ENCODE measurements around the gene MYL11. TPM values are rescaled to one million over a fixed set of nuclear protein-coding genes. Genes with fewer than 3 reads are reported as not detected.

The MYL11 gene
- total RNA-seq, 1 donor, result 2.1 TPM

DNA sequence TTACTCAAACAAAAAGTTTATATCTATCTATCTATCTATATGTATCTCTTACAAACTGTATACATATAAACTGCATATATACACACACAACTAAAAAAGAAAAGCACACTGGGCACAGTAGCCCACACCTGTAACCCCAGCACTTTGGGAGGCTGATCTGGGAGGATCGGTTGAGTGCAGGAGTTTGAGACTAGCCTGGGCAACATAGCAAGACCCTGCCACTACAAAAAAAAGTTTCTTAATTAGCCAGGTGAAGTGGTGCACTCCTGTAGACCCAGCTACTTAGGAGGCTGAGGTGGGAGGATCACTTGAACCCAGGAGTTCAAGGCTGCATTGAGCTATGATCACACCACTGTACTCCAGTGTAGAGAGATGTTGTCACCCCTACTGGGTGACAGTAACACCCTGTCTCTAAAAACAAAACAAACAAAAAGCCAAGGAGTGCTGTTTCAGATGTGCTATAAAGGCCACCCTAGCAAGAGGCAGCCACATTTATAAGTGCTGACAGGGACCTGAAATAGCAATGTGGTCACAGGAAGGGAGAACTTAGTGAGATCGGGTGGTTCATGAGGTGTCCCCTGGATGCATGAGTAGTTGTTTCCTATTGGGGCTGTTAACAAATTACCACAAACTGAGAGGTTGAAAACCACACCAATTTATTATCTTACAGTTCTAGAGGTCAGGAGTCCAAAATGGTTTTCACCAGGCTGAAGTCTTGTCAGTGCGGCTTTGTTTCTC, 24.3 kb upstream of the MYL11 start:
- no peaks in the 10 kb centered on the region for H3K27me3 ChIP-seq (ENCODE audit: insufficient read depth, low read length)
- no peaks in the 10 kb centered on the region for H3K9me3 ChIP-seq (ENCODE audit: low read depth, low read length)
- H3K4me3 ChIP-seq (ENCODE audit: low read length), result no peak overlapping the region
- H3K4me1 ChIP-seq (ENCODE audit: insufficient read depth, low read length), result peaks cover 37% of the 10 kb centered on the region

DNA sequence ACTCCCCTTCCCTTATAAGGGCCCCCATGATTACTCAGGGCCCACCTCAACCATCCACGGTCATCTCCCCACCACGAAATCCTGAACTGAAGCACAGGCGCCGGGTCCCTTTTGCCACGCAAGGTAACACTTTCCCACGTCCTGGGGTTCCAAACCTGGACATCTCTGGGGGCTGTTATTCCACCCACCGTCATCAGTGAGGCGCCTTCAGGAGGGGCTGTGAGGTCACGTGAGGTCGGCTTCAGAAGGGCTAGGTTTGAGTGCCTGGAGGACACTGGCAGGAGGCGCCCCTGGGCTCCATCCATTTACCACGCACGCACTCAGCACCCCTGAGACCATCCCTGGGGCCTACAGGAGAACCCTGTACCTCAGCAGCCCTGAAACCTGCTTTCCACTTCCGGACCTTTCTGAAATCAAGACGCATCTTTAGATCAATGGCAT, 23.6 kb upstream of the MYL11 start:
- H3K4me1 ChIP-seq (ENCODE audit: insufficient read depth, low read length), result peaks cover 44% of the 10 kb centered on the region
- H3K9me3 ChIP-seq (ENCODE audit: low read depth, low read length), result no peaks in the 10 kb centered on the region
- H3K4me3 ChIP-seq (ENCODE audit: low read length), result no peak overlapping the region
- H3K27me3 ChIP-seq (ENCODE audit: insufficient read depth, low read length), result no peaks in the 10 kb centered on the region

DNA sequence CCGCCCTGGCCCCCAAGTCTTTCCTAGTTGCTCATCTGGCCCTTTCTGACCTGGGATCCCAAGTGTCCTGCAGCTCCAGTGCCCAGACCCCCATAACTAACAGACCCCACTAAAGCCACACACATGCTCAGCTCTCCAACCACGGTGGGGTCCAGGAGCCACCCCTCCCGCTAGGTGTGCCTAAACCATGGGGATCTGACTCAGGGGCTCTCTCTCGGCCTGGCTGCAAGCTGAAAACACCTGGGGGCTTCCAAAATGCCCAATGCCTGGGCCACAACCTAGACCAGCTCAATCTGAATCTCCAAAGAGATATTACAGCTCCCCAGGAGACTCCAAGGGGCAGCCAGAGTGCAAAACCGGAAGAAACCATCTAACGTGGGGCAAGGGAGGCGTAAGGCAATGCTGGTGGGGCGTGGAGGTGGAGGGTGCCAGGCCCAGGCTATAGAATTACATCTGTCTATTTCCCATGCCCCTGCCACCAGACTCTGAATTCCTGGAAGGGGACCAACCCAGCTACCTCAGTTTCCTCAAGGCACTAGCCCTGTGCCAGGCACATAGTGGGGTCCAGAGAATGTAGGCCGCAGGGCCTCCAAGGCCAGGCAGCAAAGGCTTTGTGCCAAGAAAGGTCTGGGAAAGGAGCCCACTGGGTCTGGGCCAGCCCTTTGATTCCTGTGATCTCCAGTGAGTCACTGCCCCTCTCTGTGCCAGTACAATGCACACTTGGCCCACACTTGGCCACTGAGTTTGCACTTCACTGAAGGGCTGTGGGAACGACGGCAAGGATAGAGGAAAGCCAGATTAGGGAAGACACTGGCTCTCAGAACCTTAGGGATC, 22.8 kb upstream of the MYL11 start:
- Histone ChIP-seq H3K9me3 (ENCODE audit: low read depth, low read length) (no peaks in the 10 kb centered on the region), H3K4me3 (ENCODE audit: low read length) (no peak overlapping the region), H3K27me3 (ENCODE audit: insufficient read depth, low read length) (no peaks in the 10 kb centered on the region), H3K4me1 (ENCODE audit: insufficient read depth, low read length) (peaks cover 52% of the 10 kb centered on the region)

DNA sequence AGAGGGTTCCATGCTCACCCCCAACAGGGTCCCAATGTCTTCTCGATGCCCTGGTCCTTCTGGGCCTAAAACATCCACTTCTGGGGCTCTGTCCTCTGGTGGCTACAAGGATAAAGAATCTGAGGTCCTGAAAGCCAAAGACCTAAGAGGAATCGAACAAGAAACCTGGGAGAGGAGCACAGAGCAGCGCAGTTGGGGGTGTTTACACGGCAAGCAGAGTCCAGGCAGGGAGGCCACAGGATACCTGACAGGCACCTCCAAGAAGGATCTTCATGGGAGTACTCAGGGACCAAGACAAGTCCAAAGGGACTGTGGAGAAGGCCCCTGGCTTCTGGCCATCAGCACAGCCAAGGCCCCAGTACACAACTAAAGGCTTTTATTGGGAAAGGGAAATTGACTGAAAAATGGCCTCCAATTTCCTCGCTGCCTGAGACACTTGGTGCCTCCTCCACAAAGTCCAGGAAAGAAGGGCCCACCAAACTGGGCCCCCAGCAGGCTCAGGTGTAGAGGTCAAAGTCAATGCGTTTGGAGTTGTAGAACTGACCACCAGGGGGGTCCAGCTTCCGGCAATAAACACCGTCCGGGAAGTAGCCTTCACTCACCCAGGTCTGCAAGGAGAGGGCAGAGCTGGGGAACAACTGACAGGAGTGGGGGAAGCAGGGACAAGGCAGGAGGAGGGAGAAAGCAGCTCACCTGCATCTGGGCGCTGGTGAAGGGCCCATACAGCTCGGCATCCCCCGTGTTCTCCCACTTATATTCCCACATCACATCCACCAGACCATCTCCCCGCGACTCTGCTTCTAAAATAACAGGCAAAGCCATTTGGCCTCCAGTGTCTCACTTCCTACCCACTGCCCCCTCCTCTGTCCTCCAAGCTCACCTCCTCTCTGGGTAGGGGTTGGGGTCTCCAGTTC, 21.9 kb upstream of the MYL11 start:
- Histone ChIP-seq H3K4me1 (ENCODE audit: insufficient read depth, low read length) (peaks cover 52% of the 10 kb centered on the region), H3K27me3 (ENCODE audit: insufficient read depth, low read length) (no peaks in the 10 kb centered on the region), H3K4me3 (ENCODE audit: low read length) (no peak overlapping the region), H3K9me3 (ENCODE audit: low read depth, low read length) (no peaks in the 10 kb centered on the region)

DNA sequence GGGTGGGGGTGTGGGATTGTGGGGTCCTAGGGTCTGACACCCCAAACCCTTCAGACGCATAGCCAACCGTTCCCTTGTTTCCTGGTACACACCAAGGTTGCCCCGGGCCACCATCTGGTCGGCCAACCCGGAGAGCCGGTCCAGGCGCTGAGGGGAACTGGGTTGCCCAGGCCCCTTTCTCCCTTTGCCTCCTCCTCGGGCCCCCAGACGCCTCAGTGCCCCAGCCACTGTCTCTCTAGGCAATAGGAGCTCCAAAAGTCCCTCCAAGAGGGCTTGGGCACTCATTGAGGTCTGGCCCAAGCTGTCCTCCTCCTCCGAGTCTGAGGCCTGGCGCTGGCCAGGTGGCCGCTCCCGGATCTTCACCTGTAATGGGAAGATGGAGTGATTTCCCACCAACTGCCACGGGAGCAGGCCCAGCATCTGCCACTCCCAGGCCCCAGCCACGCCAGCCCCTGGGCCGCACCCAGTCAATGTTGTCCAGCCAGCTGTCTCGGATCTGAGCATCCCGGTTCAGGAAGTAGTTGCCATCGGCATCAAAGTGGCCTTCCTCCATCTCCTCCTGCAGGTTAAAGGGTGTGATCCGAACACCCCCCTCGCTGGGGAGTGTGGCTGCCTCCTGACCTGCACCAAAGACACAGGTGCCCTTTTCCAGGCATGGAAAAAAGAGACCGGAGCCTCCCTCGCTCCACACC, 21.0 kb upstream of the MYL11 start:
- Histone ChIP-seq H3K9me3 (ENCODE audit: low read depth, low read length) (no peaks in the 10 kb centered on the region), H3K27me3 (ENCODE audit: insufficient read depth, low read length) (no peaks in the 10 kb centered on the region), H3K4me3 (ENCODE audit: low read length) (no peak overlapping the region), H3K4me1 (ENCODE audit: insufficient read depth, low read length) (peaks cover 52% of the 10 kb centered on the region)

DNA sequence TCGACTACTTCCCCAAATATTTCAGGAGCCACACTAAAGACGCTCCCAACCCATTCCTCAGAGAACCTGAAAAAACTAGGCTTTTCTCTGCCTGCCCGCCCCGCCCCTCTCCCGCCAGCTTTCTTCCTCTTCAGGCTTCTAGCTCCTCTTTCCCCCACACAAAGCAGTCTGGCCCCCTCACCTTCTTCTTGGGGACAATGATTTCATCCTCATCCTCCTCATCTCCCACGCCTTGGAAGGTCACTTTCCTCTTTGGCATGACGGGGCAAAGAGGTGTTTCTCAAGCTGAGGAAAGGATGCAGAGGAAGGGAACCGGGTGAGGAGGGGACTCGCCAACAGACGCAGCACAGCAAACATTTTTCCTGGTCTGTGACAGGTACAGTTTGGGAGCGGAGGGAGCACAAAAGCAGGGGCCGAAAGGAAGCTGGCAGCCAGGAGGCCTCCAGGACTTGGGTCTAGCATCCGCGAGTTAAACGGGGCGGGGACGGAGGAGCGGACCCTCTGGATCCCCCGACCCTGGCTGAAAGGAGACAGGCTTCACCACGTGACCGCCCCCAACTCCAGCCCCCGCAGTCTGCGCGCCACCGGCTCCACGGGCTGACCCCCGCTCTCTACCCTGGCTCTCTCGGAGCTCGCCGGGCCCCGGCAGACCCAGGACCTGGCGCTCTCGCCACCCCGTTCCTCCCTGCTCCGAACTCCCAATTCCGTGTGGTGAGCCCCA, 20.0 kb upstream of the MYL11 start:
- Histone ChIP-seq H3K4me1 (ENCODE audit: insufficient read depth, low read length) (peaks cover 47% of the 10 kb centered on the region), H3K4me3 (ENCODE audit: low read length) (peak overlapping the region; percentile 90), H3K9me3 (ENCODE audit: low read depth, low read length) (no peaks in the 10 kb centered on the region), H3K27me3 (ENCODE audit: insufficient read depth, low read length) (no peaks in the 10 kb centered on the region)

DNA sequence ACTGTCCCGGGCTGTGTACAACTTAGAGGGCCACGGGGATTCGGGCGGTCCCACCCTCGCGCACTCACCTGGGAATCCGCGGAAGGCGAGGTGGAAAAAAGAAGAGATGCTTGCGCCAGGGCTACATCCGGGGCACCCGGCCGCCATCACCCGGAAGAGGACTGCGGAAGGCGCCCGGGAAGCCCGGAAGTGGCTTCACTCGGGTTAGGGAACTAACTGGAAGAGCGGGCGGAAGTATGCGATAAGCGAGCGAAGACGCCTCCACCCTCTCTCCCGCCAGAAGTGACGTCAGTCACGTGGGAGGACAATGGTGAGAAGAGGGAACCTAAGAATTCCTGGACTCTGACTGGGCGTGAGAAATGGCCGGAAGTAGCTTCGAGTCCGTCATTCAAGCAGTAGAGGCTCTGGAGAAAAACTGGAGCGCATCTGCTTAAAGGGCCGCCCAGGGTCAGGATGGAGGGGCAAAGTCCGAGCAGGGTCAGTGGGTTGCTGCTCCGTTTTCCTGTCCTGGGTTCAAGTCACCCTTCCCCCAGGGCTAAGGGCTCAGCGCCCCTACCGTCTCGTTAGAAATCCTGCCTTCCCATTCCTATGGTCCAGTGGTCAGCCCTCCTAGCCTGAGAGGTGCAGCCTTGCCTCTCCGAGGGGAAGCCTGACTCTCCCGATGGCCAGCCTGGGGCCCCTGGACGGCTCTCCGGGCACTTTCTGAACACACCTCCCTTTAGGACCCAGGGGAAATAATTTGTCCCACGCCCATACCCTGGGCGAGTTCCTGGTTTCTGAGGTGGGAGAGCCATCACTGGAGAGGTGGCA, 19.3 kb upstream of the MYL11 start, which contains the start of gene CD2BP2:
TSS of gene CD2BP2 (minus strand) at position 165 of the 810 bp plus-strand sequence. CDS start 627 bp downstream, outside the sequence.
- Histone ChIP-seq H3K27me3 (ENCODE audit: insufficient read depth, low read length) (no peaks in the 10 kb centered on the region), H3K9me3 (ENCODE audit: low read depth, low read length) (no peaks in the 10 kb centered on the region), H3K4me3 (ENCODE audit: low read length) (peak within 1 kb of the TSS; percentile 90), H3K4me1 (ENCODE audit: insufficient read depth, low read length) (peaks cover 41% of the 10 kb centered on the region)

DNA sequence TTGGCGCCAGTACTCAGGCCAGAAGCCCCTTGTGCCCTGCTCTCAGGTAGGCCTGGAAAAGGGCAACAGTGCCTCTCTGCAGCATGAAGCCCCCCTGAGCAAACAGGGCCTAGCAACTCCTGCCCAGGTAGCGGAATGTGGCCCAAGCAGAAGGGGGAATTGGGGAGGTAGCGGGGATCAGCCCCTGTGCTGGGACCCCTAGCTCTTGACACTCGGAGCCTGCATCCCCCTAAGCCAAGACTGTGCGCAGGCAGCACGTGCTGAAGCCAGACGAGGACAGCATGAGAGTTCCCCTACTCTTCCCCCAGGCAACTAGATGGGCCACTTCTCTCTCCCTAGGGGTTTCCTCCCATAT, 18.7 kb upstream of the MYL11 start:
- H3K27me3 ChIP-seq (ENCODE audit: insufficient read depth, low read length), result no peaks in the 10 kb centered on the region
- peak overlapping the region; percentile 90 for H3K4me3 ChIP-seq (ENCODE audit: low read length)
- H3K4me1 ChIP-seq (ENCODE audit: insufficient read depth, low read length), result peaks cover 35% of the 10 kb centered on the region
- H3K9me3 ChIP-seq (ENCODE audit: low read depth, low read length), result no peaks in the 10 kb centered on the region

DNA sequence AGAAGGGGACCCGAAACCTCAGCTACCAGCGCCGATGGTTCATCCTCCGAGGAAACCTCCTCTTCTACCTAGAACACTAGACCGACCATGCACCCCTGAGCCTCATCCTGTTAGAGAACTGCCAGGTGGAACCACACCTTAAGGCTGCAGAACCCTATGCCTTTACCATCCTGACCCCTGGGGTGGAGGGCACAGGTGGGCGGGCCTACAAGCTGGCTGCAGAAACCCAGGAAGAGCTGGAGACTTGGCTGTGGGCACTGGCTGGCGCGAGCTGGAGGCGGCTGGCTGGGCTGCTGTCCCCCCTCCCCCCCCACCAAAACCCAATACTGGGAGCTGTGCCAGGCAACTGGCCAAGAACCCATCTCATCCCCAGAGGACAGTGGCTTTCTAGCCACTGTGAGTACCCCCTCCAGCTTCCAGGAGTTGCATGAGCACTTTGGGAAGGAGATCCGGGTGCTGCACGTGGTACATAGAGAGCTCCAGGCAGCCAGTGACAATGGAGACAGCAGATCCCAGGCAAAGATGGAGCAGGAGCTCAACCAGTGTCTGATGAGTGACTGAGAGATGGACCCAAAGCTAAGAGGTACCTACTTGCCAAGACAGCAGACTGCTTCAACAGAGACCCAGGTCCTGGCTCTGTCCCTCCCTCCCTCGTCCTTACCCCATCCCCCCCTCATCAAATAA, 18.1 kb upstream of the MYL11 start:
- H3K4me3 ChIP-seq (ENCODE audit: low read length), result no peak overlapping the region
- H3K4me1 ChIP-seq (ENCODE audit: insufficient read depth, low read length), result peaks cover 29% of the 10 kb centered on the region
- H3K9me3 ChIP-seq (ENCODE audit: low read depth, low read length), result no peaks in the 10 kb centered on the region
- H3K27me3 ChIP-seq (ENCODE audit: insufficient read depth, low read length), result no peaks in the 10 kb centered on the region

DNA sequence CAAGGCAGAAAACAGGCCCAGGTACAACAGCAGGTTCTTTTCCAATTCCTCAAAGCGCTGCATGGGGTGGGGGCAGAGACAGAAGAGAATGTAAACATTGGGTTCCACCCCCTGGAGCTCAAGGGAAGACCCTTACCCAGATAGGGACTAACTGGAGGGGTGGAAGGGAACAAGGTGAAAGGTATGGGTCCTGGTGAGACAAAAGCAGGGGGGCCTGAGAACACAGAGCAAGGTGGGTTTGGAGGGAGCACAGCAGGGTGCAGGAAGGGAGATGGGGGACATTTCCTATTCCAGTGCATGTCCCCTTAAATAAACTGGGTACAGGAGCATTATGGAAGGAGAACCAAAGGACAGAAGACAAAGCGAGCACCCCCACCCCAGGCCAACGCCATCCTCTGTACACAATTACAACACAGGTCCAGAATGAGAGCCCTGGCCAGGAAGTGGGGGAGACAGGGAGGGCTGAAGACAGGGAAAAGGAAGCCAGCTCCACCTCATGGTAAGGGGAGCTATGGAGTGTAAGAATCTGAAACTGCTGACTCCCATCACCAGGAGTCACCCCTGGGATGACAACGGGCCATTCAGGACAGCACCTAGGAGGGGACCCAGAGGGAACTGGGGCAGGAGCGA, 17.4 kb upstream of the MYL11 start:
- Histone ChIP-seq H3K9me3 (ENCODE audit: low read depth, low read length) (no peaks in the 10 kb centered on the region), H3K4me1 (ENCODE audit: insufficient read depth, low read length) (peaks cover 29% of the 10 kb centered on the region), H3K27me3 (ENCODE audit: insufficient read depth, low read length) (no peaks in the 10 kb centered on the region), H3K4me3 (ENCODE audit: low read length) (no peak overlapping the region)

DNA sequence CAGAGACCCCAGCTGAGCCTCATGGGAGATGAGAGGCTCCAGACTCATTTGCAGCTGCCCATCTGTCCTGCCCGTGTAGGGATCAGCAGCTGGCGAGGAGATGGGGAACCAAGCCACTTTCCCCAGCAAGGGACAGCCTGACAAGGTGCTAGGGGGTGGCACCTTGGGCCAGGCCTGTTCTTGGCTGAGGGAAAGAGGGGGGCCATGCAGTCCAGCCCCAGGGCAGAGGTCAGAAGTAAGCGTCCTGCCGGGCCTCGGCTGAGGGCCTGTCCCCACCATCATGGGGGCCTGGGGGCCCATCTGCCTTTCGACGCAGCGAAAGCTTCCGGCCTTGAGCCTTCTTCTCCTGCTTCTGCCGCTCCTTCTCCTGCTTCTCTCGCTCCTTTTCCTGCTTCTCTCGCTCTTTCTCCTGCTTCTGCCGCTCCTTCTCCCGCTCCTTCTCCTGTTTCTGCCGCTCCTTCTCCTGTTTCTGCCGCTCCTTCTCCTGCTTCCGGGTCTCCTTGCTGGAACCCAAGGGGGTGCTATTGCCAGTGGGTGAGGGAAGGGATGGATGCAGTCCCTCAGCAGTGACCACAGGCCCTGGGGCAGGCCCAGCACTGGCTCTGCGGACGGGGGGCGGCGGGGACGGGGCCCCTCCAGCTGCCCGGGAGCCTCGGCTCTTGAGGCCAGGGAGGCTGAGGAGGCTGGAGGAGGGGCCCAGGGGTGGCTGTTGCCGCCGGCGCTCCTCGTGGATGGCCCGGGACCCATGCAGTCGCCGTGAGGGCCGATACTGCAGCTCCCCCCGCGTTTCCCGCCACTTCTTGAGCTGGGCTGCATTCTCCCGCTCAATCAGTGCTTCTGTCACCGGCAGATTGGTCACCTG, 16.7 kb upstream of the MYL11 start:
- Histone ChIP-seq H3K4me3 (ENCODE audit: low read length) (no peak overlapping the region), H3K4me1 (ENCODE audit: insufficient read depth, low read length) (peaks cover 29% of the 10 kb centered on the region), H3K27me3 (ENCODE audit: insufficient read depth, low read length) (no peaks in the 10 kb centered on the region), H3K9me3 (ENCODE audit: low read depth, low read length) (no peaks in the 10 kb centered on the region)

DNA sequence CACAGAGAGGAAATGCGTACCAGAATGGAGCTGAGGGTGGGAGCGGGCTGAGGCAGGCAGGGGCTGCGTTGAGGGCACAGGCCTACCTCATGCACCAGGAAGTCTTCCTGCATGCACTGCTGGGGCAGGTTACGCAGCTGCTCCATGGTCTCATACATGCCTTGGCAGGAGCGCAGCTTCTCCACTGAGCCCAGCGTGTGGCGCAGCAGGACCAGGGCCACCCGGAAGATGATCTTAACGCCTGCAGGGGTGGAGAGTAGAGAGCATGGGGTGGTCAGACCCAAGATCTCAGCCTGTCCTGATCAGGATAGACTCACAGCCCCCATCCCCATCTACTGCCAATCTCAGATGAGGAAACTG, 16.0 kb upstream of the MYL11 start:
- H3K4me1 ChIP-seq (ENCODE audit: insufficient read depth, low read length), result peaks cover 25% of the 10 kb centered on the region
- H3K4me3 ChIP-seq (ENCODE audit: low read length), result no peak overlapping the region
- no peaks in the 10 kb centered on the region for H3K9me3 ChIP-seq (ENCODE audit: low read depth, low read length)
- no peaks in the 10 kb centered on the region for H3K27me3 ChIP-seq (ENCODE audit: insufficient read depth, low read length)
